GM21723 (cell line): Measurements from ENCODE around the gene HNRNPC.
"Not testable (repeated sequence)": the region's sequence is repeated elsewhere in the genome, so short reads cannot be mapped to it uniquely, and the experiment has no call there.

Experiments used
- ATAC-seq: cut with Tn5 transposase; IDR thresholded peaks from one replicate; pipeline ENCODE4 v1.9.1; 2021; ENCODE audit warnings: mild to moderate bottlenecking, moderate library complexity; ENCODE audit not compliant: unreplicated experiment

Gene HNRNPC

GRCh38 chr14:21194597-21194996 lies 74.6 kb downstream of the HNRNPC start:
- ATAC-seq, result no peak

- no peak for ATAC-seq
These were observed 76.2 kb downstream of the HNRNPC start for GRCh38 chr14:21192875-21193535.

GRCh38 chr14:21192447-21192822 lies 76.8 kb downstream of the HNRNPC start:
- ATAC-seq, result no peak

- peak; percentile 98 for ATAC-seq
These were observed 77.3 kb downstream of the HNRNPC start for GRCh38 chr14:21191809-21192446.

GRCh38 chr14:21191261-21191808 lies 77.9 kb downstream of the HNRNPC start:
- ATAC-seq, result no peak

- no peak for ATAC-seq
These were observed 83.8 kb downstream of the HNRNPC start for GRCh38 chr14:21185491-21185890.

GRCh38 chr14:21184254-21184653 lies 85.0 kb downstream of the HNRNPC start:
- ATAC-seq, result no peak

- ATAC-seq, result no peak
These were observed 87.1 kb downstream of the HNRNPC start for GRCh38 chr14:21182166-21182565.

- ATAC-seq, result no peak
These were observed 98.1 kb downstream of the HNRNPC start for GRCh38 chr14:21171128-21171527.

GRCh38 chr14:21169573-21169972 lies 99.7 kb downstream of the HNRNPC start:
- no peak for ATAC-seq

- ATAC-seq, result no peak
These were observed 101.2 kb downstream of the HNRNPC start for GRCh38 chr14:21168055-21168454.

GRCh38 chr14:21165670-21166069 lies 103.6 kb downstream of the HNRNPC start:
- ATAC-seq, result not testable (repeated sequence)

- ATAC-seq, result not testable (repeated sequence)
These were observed 104.1 kb downstream of the HNRNPC start for GRCh38 chr14:21165002-21165605.

- ATAC-seq, result no peak
These were observed 105.4 kb downstream of the HNRNPC start for GRCh38 chr14:21163871-21164291.

GRCh38 chr14:21162081-21162480 lies 107.2 kb downstream of the HNRNPC start:
- ATAC-seq, result no peak

GRCh38 chr14:21160061-21160610 lies 109.1 kb downstream of the HNRNPC start:
- no peak for ATAC-seq
